ENCODE results near the gene GSTP1.

GRCh38 chr11:67630943-67631331 lies 47.3 kb downstream of the GSTP1 start:
- TF ChIP-seq CTCF (IDR thresholded peaks at IDR 0.05) (peak; percentile 60), POLR2AphosphoS5 (IDR thresholded peaks at IDR 0.05; ENCODE audit: low read depth, low read length) (no peak), REST (IDR thresholded peaks at IDR 0.05; ENCODE audit: insufficient read depth in 1 of 2, low read depth in 2 of 2, low read length in 1 of 2) (no peak)
